ENCODE data around the gene C11orf98. TPM values are rescaled to one million over a fixed set of nuclear protein-coding genes. Genes with fewer than 3 reads are reported as not detected.

Gene C11orf98
- polyA plus RNA-seq, 1 donor: 60.4 TPM

GRCh38 chr11:62673196-62673525 lies 8.2 kb upstream of the C11orf98 start:
- H3K4me3 ChIP-seq (ENCODE audit: low read length): no peak overlapping the region
- no peak overlapping the region for H3K27ac ChIP-seq (ENCODE audit: low read length)
- DNase-seq: no peak
- no CpG with 5 or more reads among the region's 2 CpGs for WGBS (ENCODE audit: insufficient coverage, low lambda C conversion rate)
- peaks cover 25% of the 10 kb centered on the region for H3K36me3 ChIP-seq (ENCODE audit: control insufficient read depth, insufficient read depth, low read length)
- peaks cover 16% of the 10 kb centered on the region for H3K4me1 ChIP-seq (ENCODE audit: control insufficient read depth, insufficient read depth, low read length)
- no peaks in the 10 kb centered on the region for H3K27me3 ChIP-seq (ENCODE audit: control insufficient read depth, insufficient read depth, low read length)
- no peaks in the 10 kb centered on the region for H3K9me3 ChIP-seq (ENCODE audit: control insufficient read depth, low read depth, low read length)

- peaks cover 23% of the 10 kb centered on the region for H3K4me1 ChIP-seq (ENCODE audit: control insufficient read depth, insufficient read depth, low read length)
- peaks cover 26% of the 10 kb centered on the region for H3K36me3 ChIP-seq (ENCODE audit: control insufficient read depth, insufficient read depth, low read length)
- DNase-seq: peak; percentile 73 to 92
- H3K27ac ChIP-seq (ENCODE audit: low read length): peak within 1 kb of the TSS; percentile 83
- H3K27me3 ChIP-seq (ENCODE audit: control insufficient read depth, insufficient read depth, low read length): no peaks in the 10 kb centered on the region
- H3K4me3 ChIP-seq (ENCODE audit: low read length): peak within 1 kb of the TSS; percentile 98
- no CpG with 5 or more reads among the region's 59 CpGs for WGBS (ENCODE audit: insufficient coverage, low lambda C conversion rate)
- no peaks in the 10 kb centered on the region for H3K9me3 ChIP-seq (ENCODE audit: control insufficient read depth, low read depth, low read length)
Observed at GRCh38 chr11:62671608-62672389, 6.8 kb upstream of the C11orf98 start, which contains the start of the genes LBHD1 and UQCC3. Gene LBHD1, minus strand, starts transcription at chr11:62672267. Its CDS starts 2,236 bp downstream, at chr11:62670031. Gene UQCC3, plus strand, starts transcription at chr11:62671673. Its CDS starts 73 bp downstream, at chr11:62671746.

- Histone ChIP-seq H3K27me3 (ENCODE audit: control insufficient read depth, insufficient read depth, low read length) (no peaks in the 10 kb centered on the region), H3K9me3 (ENCODE audit: control insufficient read depth, low read depth, low read length) (no peaks in the 10 kb centered on the region), H3K4me3 (ENCODE audit: low read length) (peak overlapping the region; percentile 98), H3K27ac (ENCODE audit: low read length) (peak overlapping the region; percentile 83), H3K4me1 (ENCODE audit: control insufficient read depth, insufficient read depth, low read length) (peaks cover 29% of the 10 kb centered on the region), H3K36me3 (ENCODE audit: control insufficient read depth, insufficient read depth, low read length) (peaks cover 26% of the 10 kb centered on the region)
- no peak for DNase-seq
- no CpG with 5 or more reads among the region's 17 CpGs for WGBS (ENCODE audit: insufficient coverage, low lambda C conversion rate)
Observed at GRCh38 chr11:62671236-62671607, 6.2 kb upstream of the C11orf98 start.

GRCh38 chr11:62669420-62670161 lies 4.6 kb upstream of the C11orf98 start:
- WGBS (ENCODE audit: insufficient coverage, low lambda C conversion rate): no CpG with 5 or more reads among the region's 4 CpGs
- H3K27ac ChIP-seq (ENCODE audit: low read length): no peak overlapping the region
- DNase-seq: peak in 1 of 2 donors; percentile 30
- H3K36me3 ChIP-seq (ENCODE audit: control insufficient read depth, insufficient read depth, low read length): peaks cover 24% of the 10 kb centered on the region
- no peaks in the 10 kb centered on the region for H3K27me3 ChIP-seq (ENCODE audit: control insufficient read depth, insufficient read depth, low read length)
- H3K9me3 ChIP-seq (ENCODE audit: control insufficient read depth, low read depth, low read length): no peaks in the 10 kb centered on the region
- no peak overlapping the region for H3K4me3 ChIP-seq (ENCODE audit: low read length)
- peaks cover 32% of the 10 kb centered on the region for H3K4me1 ChIP-seq (ENCODE audit: control insufficient read depth, insufficient read depth, low read length)

GRCh38 chr11:62667460-62667859 lies 2.5 kb upstream of the C11orf98 start:
- Histone ChIP-seq H3K9me3 (ENCODE audit: control insufficient read depth, low read depth, low read length) (no peaks in the 10 kb centered on the region), H3K4me1 (ENCODE audit: control insufficient read depth, insufficient read depth, low read length) (peaks cover 26% of the 10 kb centered on the region), H3K27me3 (ENCODE audit: control insufficient read depth, insufficient read depth, low read length) (no peaks in the 10 kb centered on the region), H3K36me3 (ENCODE audit: control insufficient read depth, insufficient read depth, low read length) (peaks cover 20% of the 10 kb centered on the region), H3K4me3 (ENCODE audit: low read length) (no peak overlapping the region), H3K27ac (ENCODE audit: low read length) (no peak overlapping the region)
- no CpG with 5 or more reads among the region's 2 CpGs for WGBS (ENCODE audit: insufficient coverage, low lambda C conversion rate)
- DNase-seq: no peak

GRCh38 chr11:62666259-62666926 lies 1.4 kb upstream of the C11orf98 start:
- Histone ChIP-seq H3K4me1 (ENCODE audit: control insufficient read depth, insufficient read depth, low read length) (peaks cover 24% of the 10 kb centered on the region), H3K36me3 (ENCODE audit: control insufficient read depth, insufficient read depth, low read length) (peaks cover 28% of the 10 kb centered on the region), H3K27me3 (ENCODE audit: control insufficient read depth, insufficient read depth, low read length) (no peaks in the 10 kb centered on the region), H3K9me3 (ENCODE audit: control insufficient read depth, low read depth, low read length) (no peaks in the 10 kb centered on the region), H3K27ac (ENCODE audit: low read length) (peak overlapping the region; percentile 83), H3K4me3 (ENCODE audit: low read length) (peak overlapping the region; percentile 92)
- no CpG with 5 or more reads among the region's 16 CpGs for WGBS (ENCODE audit: insufficient coverage, low lambda C conversion rate)
- DNase-seq: no peak

GRCh38 chr11:62665599-62666258 lies 719 bp upstream of the C11orf98 start:
- no CpG with 5 or more reads among the region's 39 CpGs for WGBS (ENCODE audit: insufficient coverage, low lambda C conversion rate)

GRCh38 chr11:62664405-62665074 lies 470 bp downstream of the C11orf98 start:
- WGBS (ENCODE audit: insufficient coverage, low lambda C conversion rate): no CpG with 5 or more reads among the region's 36 CpGs
- H3K27ac ChIP-seq (ENCODE audit: low read length): peak overlapping the region; percentile 90
- peak overlapping the region; percentile 92 for H3K4me3 ChIP-seq (ENCODE audit: low read length)
- no peaks in the 10 kb centered on the region for H3K27me3 ChIP-seq (ENCODE audit: control insufficient read depth, insufficient read depth, low read length)
- H3K36me3 ChIP-seq (ENCODE audit: control insufficient read depth, insufficient read depth, low read length): peaks cover 28% of the 10 kb centered on the region
- peak; percentile 53 to 79 for DNase-seq
- no peaks in the 10 kb centered on the region for H3K9me3 ChIP-seq (ENCODE audit: control insufficient read depth, low read depth, low read length)
- peaks cover 22% of the 10 kb centered on the region for H3K4me1 ChIP-seq (ENCODE audit: control insufficient read depth, insufficient read depth, low read length)

More at GRCh38 chr11:62665599-62666258, 719 bp upstream of the C11orf98 start:
- DNase-seq: peak; percentile 38 to 39
- Histone ChIP-seq H3K27ac (ENCODE audit: low read length) (peak overlapping the region; percentile 83), H3K4me3 (ENCODE audit: low read length) (peak overlapping the region; percentile 92), H3K4me1 (ENCODE audit: control insufficient read depth, insufficient read depth, low read length) (peaks cover 24% of the 10 kb centered on the region), H3K9me3 (ENCODE audit: control insufficient read depth, low read depth, low read length) (no peaks in the 10 kb centered on the region), H3K36me3 (ENCODE audit: control insufficient read depth, insufficient read depth, low read length) (peaks cover 28% of the 10 kb centered on the region), H3K27me3 (ENCODE audit: control insufficient read depth, insufficient read depth, low read length) (no peaks in the 10 kb centered on the region)

- no CpG with 5 or more reads among the region's 5 CpGs for WGBS (ENCODE audit: insufficient coverage, low lambda C conversion rate)
- DNase-seq: no peak
- peaks cover 3% of the 10 kb centered on the region for H3K4me1 ChIP-seq (ENCODE audit: control insufficient read depth, insufficient read depth, low read length)
Observed at GRCh38 chr11:62656796-62657429, 8.1 kb downstream of the C11orf98 start.

More at GRCh38 chr11:62656796-62657429, 8.1 kb downstream of the C11orf98 start:
- Histone ChIP-seq H3K36me3 (ENCODE audit: control insufficient read depth, insufficient read depth, low read length) (peaks cover 4% of the 10 kb centered on the region), H3K9me3 (ENCODE audit: control insufficient read depth, low read depth, low read length) (no peaks in the 10 kb centered on the region), H3K4me3 (ENCODE audit: low read length) (no peak overlapping the region), H3K27ac (ENCODE audit: low read length) (no peak overlapping the region), H3K27me3 (ENCODE audit: control insufficient read depth, insufficient read depth, low read length) (no peaks in the 10 kb centered on the region)
